Smooth muscle cell (in vitro differentiated cells): ENCODE data around the gene ANAPC4. TPM values are rescaled to one million over a fixed set of nuclear protein-coding genes. Genes with fewer than 3 reads are reported as not detected.

Source experiments
- DNase-seq: peaks from one replicate; lab custom pipeline; 2025; ENCODE audit not compliant: unreplicated experiment; lab: John Stamatoyannopoulos, UW
- H2AFZ ChIP-seq: fragments of 200-600 bp; sonication (generic); 2 replicates; pipeline ENCODE4 v1.6.0; 2016; ENCODE audit warnings: antibody characterized with exemption, low read depth, mild to moderate bottlenecking
- H3F3A ChIP-seq: fragments of 200-600 bp; sonication (generic); 2 replicates; pipeline ENCODE4 v1.6.0; 2017; ENCODE audit warnings: antibody characterized with exemption, low read depth
- H3K27ac ChIP-seq: fragments of 200-600 bp; sonication (generic); 2 replicates; pipeline ENCODE4 v1.5.1; 2016; ENCODE audit warnings: low read depth, mild to moderate bottlenecking
- H3K27me3 ChIP-seq: fragments of 200-600 bp; sonication (generic); 2 replicates; pipeline ENCODE4 v1.6.1; 2016; ENCODE audit warnings: low read depth, mild to moderate bottlenecking
- H3K36me3 ChIP-seq: fragments of 200-600 bp; sonication (generic); 2 replicates; pipeline ENCODE4 v1.5.1; 2016; ENCODE audit warnings: low read depth
- H3K4me1 ChIP-seq: fragments of 200-600 bp; sonication (generic); 2 replicates; pipeline ENCODE4 v1.5.1; 2016; ENCODE audit warnings: low read depth
- H3K4me2 ChIP-seq: fragments of 200-600 bp; sonication (generic); 2 replicates; pipeline ENCODE4 v1.6.0; 2016; ENCODE audit warnings: mild to moderate bottlenecking
- H3K4me3 ChIP-seq: fragments of 200-600 bp; sonication (generic); 2 replicates; pipeline ENCODE4 v1.5.1; 2016; ENCODE audit warnings: mild to moderate bottlenecking
- H3K79me2 ChIP-seq: fragments of 200-600 bp; sonication (generic); 2 replicates; pipeline ENCODE4 v1.6.0; 2016; ENCODE audit warnings: low read depth, mild to moderate bottlenecking
- H3K9ac ChIP-seq: fragments of 200-600 bp; sonication (generic); 2 replicates; pipeline ENCODE4 v1.6.0; 2016; ENCODE audit warnings: low read depth
- H3K9me3 ChIP-seq: fragments of 200-600 bp; sonication (generic); replicated peaks from 2 replicates; pipeline ENCODE4 v1.5.1; 2016; ENCODE audit warnings: low read depth
- H4K20me1 ChIP-seq: fragments of 200-600 bp; sonication (generic); 2 replicates; pipeline ENCODE4 v1.6.0; 2016; ENCODE audit warnings: low read depth
- CTCF ChIP-seq: fragments of 200-600 bp; sonication (generic); IDR thresholded peaks from 2 replicates; pipeline ENCODE4 v1.5.1; 2017; ENCODE audit warnings: borderline replicate concordance, mild to moderate bottlenecking, antibody characterized with exemption; ENCODE audit not compliant: insufficient read depth, poor library complexity, severe bottlenecking
- WGBS: methylation state at CpG from one replicate; pipeline ENCODE4 v1.1.7; 2016; ENCODE audit warnings: low lambda C conversion rate; 5-methylcytosine and 5-hydroxymethylcytosine counted together
- polyA plus RNA-seq: library from polyadenylated mRNA; unstranded; fragments of >200 nt; fragmentation: Nextera tagmentation; extraction: Ambion mirVana; gene quantifications from 2 replicates; pipeline ENCODE4 v1.2.1, GENCODE V29; 2016
- total RNA-seq: library from RNA; depleted of rRNA; stranded (reverse); fragments of >200 nt; gene quantifications from 2 replicates; pipeline ENCODE4 v1.2.3, GENCODE V29; 2014

ANAPC4 gene
- total and polyA plus RNA-seq, 2 experiments from 2014 or later = 12.4 to 26.0 TPM

DNA sequence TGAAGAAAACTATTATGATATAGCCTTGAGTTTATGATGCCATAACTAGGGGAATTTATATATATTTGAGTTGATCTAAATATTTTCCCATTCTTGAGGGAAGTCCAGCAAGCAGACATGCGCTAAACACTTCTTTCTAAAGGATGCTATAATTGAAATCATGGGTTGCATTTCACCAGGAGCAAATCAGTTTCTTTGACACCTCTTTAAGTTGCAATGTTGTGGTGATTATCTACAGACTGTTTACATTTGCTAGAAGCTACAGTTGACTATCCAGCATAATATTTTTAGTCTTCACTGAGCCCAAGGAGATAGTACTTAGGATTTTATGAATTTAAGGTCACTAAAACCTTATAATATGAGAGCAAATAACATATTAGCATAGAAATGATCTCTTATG lies 43.9 kb downstream of the ANAPC4 start:
- no peak for TF ChIP-seq CTCF
- no peaks in the 10 kb centered on the region for H4K20me1 ChIP-seq
- H3K9me3 ChIP-seq = no peaks in the 10 kb centered on the region
- no peaks in the 10 kb centered on the region for H3K4me1 ChIP-seq
- H3K4me2 ChIP-seq = no peak overlapping the region
- DNase-seq = no peak
- no peak overlapping the region for H3K27ac ChIP-seq
- H3K79me2 ChIP-seq = no peaks in the 10 kb centered on the region
- 72% methylated on average over 1 of the region's 1 CpG for WGBS
- H3F3A ChIP-seq = no peaks in the 10 kb centered on the region
- no peak overlapping the region for H3K4me3 ChIP-seq
- no peaks in the 10 kb centered on the region for H3K27me3 ChIP-seq
- H3K9ac ChIP-seq = no peak overlapping the region
- H3K36me3 ChIP-seq = no peaks in the 10 kb centered on the region
- no peak overlapping the region for H2AFZ ChIP-seq

- Histone ChIP-seq H3K9ac (no peak overlapping the region), H3K27ac (no peak overlapping the region), H3K4me3 (no peak overlapping the region), H4K20me1 (no peaks in the 10 kb centered on the region), H3K4me2 (no peak overlapping the region), H3K36me3 (no peaks in the 10 kb centered on the region), H3K9me3 (no peaks in the 10 kb centered on the region), H3K79me2 (no peaks in the 10 kb centered on the region), H2AFZ (no peak overlapping the region), H3K27me3 (no peaks in the 10 kb centered on the region), H3K4me1 (no peaks in the 10 kb centered on the region), H3F3A (no peaks in the 10 kb centered on the region)
- WGBS = 87% methylated on average over 5 of the region's 5 CpGs
- DNase-seq = no peak
- TF ChIP-seq CTCF = no peak
Measured at GRCh38 chr4:25421816-25422525, 44.9 kb downstream of the ANAPC4 start.

GRCh38 chr4:25423548-25423947 lies 46.5 kb downstream of the ANAPC4 start:
- Histone ChIP-seq H3K36me3 (no peaks in the 10 kb centered on the region), H3F3A (no peaks in the 10 kb centered on the region), H3K27me3 (no peaks in the 10 kb centered on the region), H3K9ac (no peak overlapping the region), H3K4me2 (no peak overlapping the region), H3K27ac (no peak overlapping the region), H3K79me2 (no peaks in the 10 kb centered on the region), H3K9me3 (no peaks in the 10 kb centered on the region), H3K4me3 (no peak overlapping the region), H4K20me1 (no peaks in the 10 kb centered on the region), H2AFZ (no peak overlapping the region), H3K4me1 (no peaks in the 10 kb centered on the region)
- 100% methylated on average over 1 of the region's 1 CpG for WGBS
- no peak for TF ChIP-seq CTCF
- no peak for DNase-seq

GRCh38 chr4:25424539-25425228 lies 47.6 kb downstream of the ANAPC4 start:
- H3K27ac ChIP-seq = no peak overlapping the region
- no peaks in the 10 kb centered on the region for H3F3A ChIP-seq
- no peak for TF ChIP-seq CTCF
- no peak overlapping the region for H3K4me3 ChIP-seq
- H3K9ac ChIP-seq = no peak overlapping the region
- DNase-seq = no peak
- no peaks in the 10 kb centered on the region for H3K79me2 ChIP-seq
- no peaks in the 10 kb centered on the region for H3K4me1 ChIP-seq
- no peak overlapping the region for H3K4me2 ChIP-seq
- H2AFZ ChIP-seq = no peak overlapping the region
- no peaks in the 10 kb centered on the region for H3K36me3 ChIP-seq
- no peaks in the 10 kb centered on the region for H3K9me3 ChIP-seq
- 94% methylated on average over 9 of the region's 9 CpGs for WGBS
- no peaks in the 10 kb centered on the region for H4K20me1 ChIP-seq
- H3K27me3 ChIP-seq = no peaks in the 10 kb centered on the region
